ENCODE measurements around the gene FAM53C.

FAM53C gene

GRCh38 chr5:138337685-138338410, at the start of gene FAM53C:
Gene FAM53C (plus strand): TSS chr5:138338266. CDS start chr5:138341336, 3,070 bp downstream.
- DNase-seq (peak; percentile 92), ATAC-seq (ENCODE audit: insufficient read depth, low read depth) (peak; percentile 91)
- Histone ChIP-seq H3K4me3 (ENCODE audit: low read depth in 1 of 2, low read length in 2 of 2) (peak within 1 kb of the TSS; percentile 45 to 76), H3K27ac (ENCODE audit: low read length) (peak within 1 kb of the TSS; percentile 92), H3K4me1 (ENCODE audit: insufficient read depth, low read length) (peaks cover 43% of the 10 kb centered on the region), H2AFZ (ENCODE audit: low read depth, low read length) (peak within 1 kb of the TSS; percentile 98), H3K9ac (ENCODE audit: low read depth, low read length) (peak within 1 kb of the TSS; percentile 76), H3K4me2 (ENCODE audit: insufficient read depth, low read length) (peak within 1 kb of the TSS; percentile 77), H3K9me3 (ENCODE audit: insufficient read depth, low read length, severe bottlenecking) (no peaks in the 10 kb centered on the region), H4K20me1 (ENCODE audit: insufficient read depth, low read length) (no peaks in the 10 kb centered on the region; the same call in 1 of the 2 replicates), H3K79me2 (ENCODE audit: insufficient read depth, low read length) (peaks cover 38% of the 10 kb centered on the region), H3K27me3 (ENCODE audit: insufficient read depth, low read length, poor library complexity) (no peaks in the 10 kb centered on the region), H3K36me3 (ENCODE audit: insufficient read depth, low read length) (peaks cover 15% of the 10 kb centered on the region)
- TF ChIP-seq CTCF (IDR thresholded peaks at IDR 0.05; ENCODE audit: borderline replicate concordance, extremely low read depth, low read length, poor library complexity, severe bottlenecking) (peak; percentile 21), EZH2 (IDR thresholded peaks at IDR 0.05; ENCODE audit: borderline replicate concordance, low read depth, low read length, severe bottlenecking) (no peak)

- DNase-seq (no peak), ATAC-seq (ENCODE audit: insufficient read depth, low read depth) (no peak)
- TF ChIP-seq CTCF (IDR thresholded peaks at IDR 0.05; ENCODE audit: borderline replicate concordance, extremely low read depth, low read length, poor library complexity, severe bottlenecking): no peak
- H3K79me2 ChIP-seq (ENCODE audit: insufficient read depth, low read length): no peaks in the 10 kb centered on the region
- no peaks in the 10 kb centered on the region for H3K4me1 ChIP-seq (ENCODE audit: insufficient read depth, low read length)
- H3K27me3 ChIP-seq (ENCODE audit: insufficient read depth, low read length, poor library complexity): no peaks in the 10 kb centered on the region
- H3K27ac ChIP-seq (ENCODE audit: low read length): no peak overlapping the region
- H4K20me1 ChIP-seq (ENCODE audit: insufficient read depth, low read length): no peaks in the 10 kb centered on the region
- no peak overlapping the region for H3K4me2 ChIP-seq (ENCODE audit: insufficient read depth, low read length)
- no peak overlapping the region for H2AFZ ChIP-seq (ENCODE audit: low read depth, low read length)
- H3K36me3 ChIP-seq (ENCODE audit: insufficient read depth, low read length): peaks cover 57% of the 10 kb centered on the region
- H3K4me3 ChIP-seq (ENCODE audit: low read depth in 1 of 2, low read length in 2 of 2): no peak overlapping the region
- H3K9ac ChIP-seq (ENCODE audit: low read depth, low read length): no peak overlapping the region
- no peaks in the 10 kb centered on the region for H3K9me3 ChIP-seq (ENCODE audit: insufficient read depth, low read length, severe bottlenecking)
Observed at GRCh38 chr5:138289296-138289695, 48.8 kb upstream of the FAM53C start.

GRCh38 chr5:138303372-138303771, 34.7 kb upstream of the FAM53C start:
- Histone ChIP-seq H4K20me1 (ENCODE audit: insufficient read depth, low read length) (no peaks in the 10 kb centered on the region), H3K9ac (ENCODE audit: low read depth, low read length) (no peak overlapping the region), H3K4me2 (ENCODE audit: insufficient read depth, low read length) (no peak overlapping the region), H3K4me3 (ENCODE audit: low read depth in 1 of 2, low read length in 2 of 2) (no peak overlapping the region), H3K27ac (ENCODE audit: low read length) (no peak overlapping the region), H3K27me3 (ENCODE audit: insufficient read depth, low read length, poor library complexity) (no peaks in the 10 kb centered on the region), H3K9me3 (ENCODE audit: insufficient read depth, low read length, severe bottlenecking) (no peaks in the 10 kb centered on the region), H2AFZ (ENCODE audit: low read depth, low read length) (no peak overlapping the region), H3K36me3 (ENCODE audit: insufficient read depth, low read length) (peaks cover 32% of the 10 kb centered on the region), H3K4me1 (ENCODE audit: insufficient read depth, low read length) (no peaks in the 10 kb centered on the region), H3K79me2 (ENCODE audit: insufficient read depth, low read length) (no peaks in the 10 kb centered on the region)
- TF ChIP-seq EZH2 (IDR thresholded peaks at IDR 0.05; ENCODE audit: borderline replicate concordance, low read depth, low read length, severe bottlenecking) (no peak), CTCF (IDR thresholded peaks at IDR 0.05; ENCODE audit: borderline replicate concordance, extremely low read depth, low read length, poor library complexity, severe bottlenecking) (no peak)
- no peak for ATAC-seq (ENCODE audit: insufficient read depth, low read depth)
- DNase-seq: no peak
